ENCODE results near the gene TBCD.

The TBCD gene

GRCh38 chr17:82924214-82924613 is 172.3 kb downstream of the TBCD start:
- DNase-seq (ENCODE audit: low spot score): no peak

GRCh38 chr17:82924812-82925211 is 172.9 kb downstream of the TBCD start:
- DNase-seq (ENCODE audit: low spot score): no peak

GRCh38 chr17:82925336-82925735 is 173.5 kb downstream of the TBCD start:
- DNase-seq (ENCODE audit: low spot score): no peak

DNA sequence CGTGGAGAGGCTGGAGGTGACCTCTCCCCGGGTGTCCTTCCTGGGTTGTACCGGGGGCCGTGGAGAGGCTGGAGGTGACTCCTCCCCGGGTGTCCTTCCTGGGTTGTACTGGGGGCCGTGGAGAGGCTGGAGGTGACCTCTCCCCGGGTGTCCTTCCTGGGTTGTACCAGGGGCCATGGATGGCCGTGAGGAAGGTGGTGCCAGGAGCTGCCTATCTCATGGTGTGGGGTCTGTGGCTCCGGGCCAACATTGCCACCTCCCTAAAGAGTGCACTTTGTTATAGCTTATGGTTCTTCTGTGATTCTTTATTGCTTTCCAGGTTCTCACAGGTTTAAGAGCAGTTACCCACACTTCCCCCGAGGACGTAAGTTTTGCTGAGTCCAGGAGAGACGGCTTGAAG is 174.2 kb downstream of the TBCD start:
- DNase-seq (ENCODE audit: low spot score): no peak

DNA sequence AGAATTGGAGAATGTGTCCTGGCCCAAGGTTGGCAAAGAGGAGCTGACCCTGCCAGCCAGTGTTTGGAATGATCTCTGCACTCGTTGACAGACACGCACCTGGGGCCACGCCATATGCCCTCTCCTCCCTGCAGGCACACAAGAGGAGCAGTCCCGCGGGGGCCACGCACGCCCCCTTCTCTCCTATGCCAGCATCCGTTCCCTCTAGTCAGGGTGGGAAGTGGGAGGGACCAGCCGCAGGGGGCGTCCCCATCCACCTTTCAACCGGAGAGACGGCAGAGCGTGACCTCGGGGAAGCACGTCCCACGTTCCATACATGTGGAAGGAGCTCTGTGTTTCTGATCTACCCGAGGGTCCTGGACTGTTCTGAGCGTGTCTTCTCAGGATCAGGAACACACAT is 174.9 kb downstream of the TBCD start:
- no peak for DNase-seq (ENCODE audit: low spot score)

- no peak for DNase-seq (ENCODE audit: low spot score)
Observed at GRCh38 chr17:82927311-82927660, 175.4 kb downstream of the TBCD start.

- no peak for DNase-seq (ENCODE audit: low spot score)
Observed at GRCh38 chr17:82927661-82928601, 176.1 kb downstream of the TBCD start.

DNA sequence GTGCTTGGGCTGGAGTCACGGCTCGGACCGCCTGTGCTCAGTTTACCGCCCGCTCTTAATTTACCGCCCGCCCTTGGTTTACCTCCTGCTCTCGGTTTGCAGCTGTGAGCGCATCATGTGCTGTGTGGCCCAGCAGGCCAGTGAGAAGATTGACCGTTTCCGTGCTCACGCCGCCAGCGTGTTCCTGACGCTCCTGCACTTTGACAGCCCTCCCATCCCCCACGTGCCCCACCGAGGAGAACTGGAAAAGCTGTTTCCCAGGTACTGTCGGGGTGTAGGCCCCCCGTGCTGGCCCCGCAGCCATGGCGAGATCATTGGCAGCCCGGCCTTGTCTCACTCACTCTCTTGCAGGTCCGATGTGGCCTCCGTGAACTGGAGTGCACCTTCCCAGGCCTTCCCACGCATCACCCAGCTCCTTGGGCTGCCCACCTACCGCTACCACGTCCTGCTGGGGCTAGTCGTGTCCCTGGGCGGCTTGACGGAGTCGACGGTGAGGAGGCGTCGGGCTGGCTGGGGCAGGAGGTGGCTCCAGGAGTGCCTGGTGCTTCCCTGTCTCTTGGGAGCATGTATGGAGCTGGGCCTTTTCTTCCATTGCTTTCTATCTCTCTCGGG is 177.3 kb downstream of the TBCD start:
- no peak for DNase-seq (ENCODE audit: low spot score)

GRCh38 chr17:82929676-82930042 is 177.8 kb downstream of the TBCD start:
- DNase-seq (ENCODE audit: low spot score): no peak

GRCh38 chr17:82930043-82930923 is 178.4 kb downstream of the TBCD start:
- DNase-seq (ENCODE audit: low spot score): no peak

GRCh38 chr17:82930924-82931698 is 179.2 kb downstream of the TBCD start:
- DNase-seq (ENCODE audit: low spot score): no peak

DNA sequence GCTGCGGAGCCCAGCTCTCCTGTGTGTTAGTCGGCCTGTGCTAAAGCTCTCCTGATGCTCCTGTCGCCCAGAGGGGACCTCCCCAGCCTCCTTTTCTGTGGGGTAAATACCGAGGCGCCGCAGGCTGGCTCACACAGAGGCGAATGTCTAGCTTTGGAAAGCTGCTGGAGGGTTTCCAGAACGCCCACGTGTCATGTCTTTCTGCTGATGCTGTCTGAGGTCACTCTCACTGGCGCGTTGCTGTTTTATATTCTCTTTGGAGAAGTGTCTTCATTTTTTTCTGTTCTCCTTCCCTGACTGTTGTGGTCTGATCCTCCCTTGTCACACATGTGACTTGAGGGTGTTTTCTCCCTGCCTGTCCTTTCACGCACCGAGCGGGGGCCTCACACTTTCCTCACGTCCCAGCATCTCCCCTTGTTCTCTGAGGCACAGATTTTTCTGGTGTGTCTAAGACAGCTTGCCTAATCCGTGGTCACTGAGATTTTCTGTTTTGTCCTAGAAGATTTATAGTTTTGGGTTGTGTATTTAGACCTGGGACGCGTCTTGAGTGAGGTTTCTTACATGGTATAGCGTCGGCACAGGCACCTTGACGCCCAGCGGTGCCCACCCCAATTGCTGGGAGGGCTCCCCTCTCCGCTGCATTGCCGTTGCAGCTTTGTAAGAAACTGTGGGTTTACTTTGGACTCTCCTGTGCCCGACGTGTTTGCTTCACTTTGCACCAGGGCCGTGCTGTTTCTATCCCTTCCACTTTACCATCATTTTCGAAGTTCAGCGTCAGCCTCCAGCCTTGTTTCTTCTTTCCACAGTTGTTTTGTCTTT is 180.0 kb downstream of the TBCD start:
- no peak for DNase-seq (ENCODE audit: low spot score)

DNA sequence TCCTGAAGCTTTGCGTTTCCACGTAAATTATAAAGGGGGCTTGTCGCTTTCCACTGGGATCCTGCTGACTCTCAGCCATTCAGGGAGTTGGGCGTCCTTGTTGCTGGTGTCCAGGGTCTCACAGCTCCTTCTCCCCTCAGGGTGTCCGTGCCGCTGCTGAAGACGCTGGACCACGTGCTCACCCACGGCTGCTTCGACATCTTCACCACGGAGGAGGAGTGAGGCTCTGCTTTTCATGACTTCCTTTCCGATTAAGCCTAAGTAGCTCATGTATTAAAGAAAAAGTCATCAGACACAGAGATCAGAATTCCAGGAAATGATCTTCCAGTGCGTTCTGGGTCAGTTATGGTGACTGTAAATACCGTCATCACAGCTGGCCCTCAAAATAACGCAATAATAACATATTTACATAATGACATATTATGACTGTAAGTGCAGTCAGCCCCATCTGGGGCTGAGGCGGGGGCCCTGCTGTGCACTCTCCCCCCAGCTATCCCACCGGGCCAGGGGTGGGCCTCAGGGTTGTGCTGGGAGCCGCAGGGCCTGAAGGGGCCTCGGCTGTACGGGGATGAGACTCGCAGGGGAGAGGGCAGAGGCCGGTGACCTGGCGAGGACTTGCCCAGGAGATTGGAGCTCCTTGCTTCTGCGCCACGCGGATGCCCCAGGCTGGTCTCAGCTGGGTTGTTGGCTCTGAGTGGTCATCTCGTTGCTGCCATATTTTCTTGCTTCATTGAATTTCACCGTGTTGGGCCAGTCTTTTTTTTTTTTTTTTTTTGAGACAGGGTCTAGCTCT is 180.8 kb downstream of the TBCD start:
- no peak for DNase-seq (ENCODE audit: low spot score)

- DNase-seq (ENCODE audit: low spot score): no peak
Observed at GRCh38 chr17:82933911-82934310, 182.0 kb downstream of the TBCD start.

DNA sequence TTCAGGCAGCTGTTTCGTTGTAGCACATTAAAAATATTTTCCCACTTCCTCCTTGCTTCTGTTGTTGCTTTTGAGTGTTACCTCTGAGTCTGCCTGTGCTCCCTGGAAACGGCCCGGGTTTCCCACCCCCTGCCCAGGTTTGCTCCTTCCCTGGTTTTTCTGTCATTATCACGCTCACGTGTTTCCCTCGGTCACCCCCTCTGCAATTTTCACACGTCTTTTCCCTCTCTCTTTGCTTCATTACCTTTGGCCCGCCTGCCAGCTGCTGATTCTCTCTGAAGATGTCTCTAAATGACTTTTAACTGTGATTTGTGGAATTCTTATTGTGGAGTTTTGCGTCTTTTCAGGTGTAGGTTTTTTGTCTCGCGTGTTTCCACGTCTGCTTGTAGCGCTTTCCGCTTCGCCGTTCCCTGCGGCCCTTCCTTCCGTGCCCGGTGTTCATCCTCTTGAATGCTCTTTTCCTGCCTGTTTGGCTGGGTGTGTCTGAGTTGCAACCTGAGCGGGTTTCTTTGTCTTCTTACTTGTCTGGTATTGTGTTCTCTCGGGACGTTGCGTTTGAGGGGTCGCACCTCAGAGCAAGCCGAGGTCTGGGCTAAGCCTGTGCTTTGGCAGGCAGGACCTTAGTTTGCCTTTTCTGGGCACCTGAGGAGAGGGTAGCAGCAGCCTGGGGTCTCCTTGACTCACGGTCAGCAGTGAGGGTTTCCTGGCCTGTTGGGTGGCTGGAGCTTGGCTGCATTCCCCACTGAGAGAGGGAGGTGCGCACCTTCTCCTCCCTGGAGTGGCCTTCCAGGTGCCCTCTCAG is 184.3 kb downstream of the TBCD start:
- no peak for DNase-seq (ENCODE audit: low spot score)

GRCh38 chr17:82936768-82937171 is 184.9 kb downstream of the TBCD start:
- no peak for DNase-seq (ENCODE audit: low spot score)

GRCh38 chr17:82937411-82938371 is 185.8 kb downstream of the TBCD start:
- DNase-seq (ENCODE audit: low spot score): no peak

- no peak for DNase-seq (ENCODE audit: low spot score)
Observed at GRCh38 chr17:82938486-82938872, 186.6 kb downstream of the TBCD start.

Measured in HuH-7.5 (cell line).